ENCODE measurements around the gene ZFP3.
"Not testable (repeated sequence)": the region's sequence is repeated elsewhere in the genome, so short reads cannot be mapped to it uniquely, and the experiment has no call there.

The ZFP3 gene

DNA sequence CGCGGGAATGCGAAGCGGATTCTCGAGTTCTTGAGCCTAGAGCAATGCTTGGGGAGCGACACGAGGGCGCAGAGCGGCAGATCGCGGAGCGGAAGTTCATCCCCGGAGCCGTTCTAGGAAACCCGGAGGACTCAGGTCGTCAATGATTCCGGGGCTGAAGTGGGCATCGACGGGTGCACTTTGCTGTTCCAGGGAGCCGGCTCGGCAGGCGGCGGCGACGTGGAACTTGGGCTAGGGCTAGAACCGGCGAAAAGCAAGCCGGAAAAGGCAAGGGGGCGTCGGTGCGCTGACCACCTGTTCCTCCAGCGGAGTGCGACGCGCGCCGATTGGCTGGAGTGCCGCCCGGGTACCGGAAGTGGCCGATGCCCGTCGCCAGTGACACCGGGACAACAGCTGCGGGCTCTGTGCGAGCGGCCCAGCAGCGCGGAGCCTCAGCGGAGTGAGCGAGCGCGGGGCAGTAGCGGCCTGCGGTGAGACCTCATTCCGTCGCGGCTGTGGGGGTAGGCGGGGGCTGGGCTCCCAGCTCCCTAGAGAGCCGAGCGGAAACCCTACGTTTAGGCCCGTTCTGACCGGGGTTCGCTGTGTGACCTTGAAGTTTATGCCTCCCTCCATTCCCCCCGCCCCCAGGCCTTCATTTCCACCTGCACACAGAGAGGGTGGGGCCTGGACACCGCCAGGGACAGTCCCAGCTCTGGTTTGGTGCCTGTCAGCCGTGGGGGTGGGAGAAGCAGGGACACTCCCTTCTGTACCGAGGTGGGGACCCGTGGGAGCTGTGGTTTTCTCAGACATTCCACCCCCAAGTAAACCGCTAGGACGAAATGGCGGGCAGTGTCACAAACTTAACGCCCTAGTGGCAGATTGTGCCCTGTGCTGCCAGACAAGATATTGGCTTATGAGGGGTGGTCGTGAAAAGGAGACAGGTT is at the start of gene ZFP3:
ZFP3 (plus strand) TSS at position 362 of the 923 bp plus-strand sequence. CDS start 13,038 bp downstream, outside the sequence.
- DNase-seq, result peak; percentile 89

DNA sequence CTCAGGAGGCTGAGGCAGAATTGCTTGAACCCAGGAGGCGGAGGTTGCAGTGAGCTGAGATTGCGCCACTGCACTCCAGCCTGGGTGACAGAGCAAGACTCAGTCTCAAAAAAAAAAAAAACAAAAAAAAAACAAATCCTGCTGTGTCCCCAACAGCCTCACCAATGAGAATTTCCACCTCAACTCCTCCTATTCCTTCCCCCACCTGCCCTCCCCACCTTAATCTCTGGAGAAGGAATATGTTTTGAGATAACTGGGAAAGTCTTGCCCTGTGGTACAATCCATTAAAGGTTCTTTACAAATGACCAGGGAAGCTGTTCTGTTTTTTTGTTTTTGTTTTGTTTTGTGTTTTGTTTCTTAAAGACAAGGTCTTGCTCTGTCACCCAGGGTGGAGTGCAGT is 48.1 kb upstream of the ZFP3 start:
- DNase-seq, result not testable (repeated sequence)

DNA sequence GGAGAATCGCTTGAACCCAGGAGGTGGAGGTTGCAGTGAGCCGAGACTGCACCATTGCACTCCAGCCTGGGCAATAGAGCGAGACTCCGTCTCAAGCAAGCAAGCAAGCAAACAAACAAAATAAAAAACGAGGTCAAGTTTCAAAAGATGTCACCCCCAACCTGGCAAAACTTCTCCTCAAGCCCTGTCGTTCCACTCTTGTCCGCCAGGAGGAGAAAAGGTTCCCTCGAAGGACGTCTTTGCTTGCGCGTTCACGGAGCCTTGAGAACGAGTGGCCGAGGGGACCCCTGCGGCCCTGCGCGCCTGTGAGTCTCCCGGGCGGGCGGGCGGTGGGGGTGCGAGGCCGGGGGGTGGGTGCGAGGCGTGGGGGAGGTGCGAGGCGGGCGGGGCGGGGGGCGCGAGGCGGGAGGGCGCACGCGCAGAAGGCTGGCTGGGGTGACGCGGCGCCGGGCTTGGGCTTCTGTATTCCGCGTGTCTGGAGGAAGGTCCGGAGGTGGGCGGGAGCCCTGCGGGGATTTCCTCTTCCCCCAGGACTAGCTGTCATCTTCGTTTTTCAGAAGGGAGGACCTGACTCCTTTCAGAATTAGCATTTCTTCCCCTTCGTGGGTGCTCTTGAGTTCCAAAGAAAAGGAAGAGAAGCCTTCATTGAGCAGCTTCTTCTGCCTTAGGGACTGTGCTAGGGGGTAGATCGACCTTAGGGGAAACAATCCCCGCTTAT is 46.7 kb upstream of the ZFP3 start:
- peak; percentile 57 for DNase-seq

DNA sequence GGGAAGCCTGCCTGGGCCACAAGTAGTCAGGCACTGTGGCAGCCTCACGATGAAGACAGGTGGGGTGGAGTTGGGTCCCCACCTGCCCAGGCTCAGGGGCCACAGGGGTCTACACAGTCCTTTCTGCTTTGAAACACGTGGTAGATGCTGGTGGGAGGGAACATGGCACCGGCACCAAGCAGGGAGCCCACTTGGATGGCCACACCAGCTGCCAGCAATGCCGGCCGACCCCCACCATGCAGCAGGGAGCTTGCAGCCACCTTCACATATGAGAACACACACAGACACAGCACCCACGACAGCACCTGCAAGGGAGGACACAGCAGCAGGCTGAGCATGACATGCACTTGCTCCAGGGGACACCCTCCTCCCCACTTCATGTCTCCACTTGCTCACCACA is 45.4 kb upstream of the ZFP3 start:
- DNase-seq, result no peak

DNA sequence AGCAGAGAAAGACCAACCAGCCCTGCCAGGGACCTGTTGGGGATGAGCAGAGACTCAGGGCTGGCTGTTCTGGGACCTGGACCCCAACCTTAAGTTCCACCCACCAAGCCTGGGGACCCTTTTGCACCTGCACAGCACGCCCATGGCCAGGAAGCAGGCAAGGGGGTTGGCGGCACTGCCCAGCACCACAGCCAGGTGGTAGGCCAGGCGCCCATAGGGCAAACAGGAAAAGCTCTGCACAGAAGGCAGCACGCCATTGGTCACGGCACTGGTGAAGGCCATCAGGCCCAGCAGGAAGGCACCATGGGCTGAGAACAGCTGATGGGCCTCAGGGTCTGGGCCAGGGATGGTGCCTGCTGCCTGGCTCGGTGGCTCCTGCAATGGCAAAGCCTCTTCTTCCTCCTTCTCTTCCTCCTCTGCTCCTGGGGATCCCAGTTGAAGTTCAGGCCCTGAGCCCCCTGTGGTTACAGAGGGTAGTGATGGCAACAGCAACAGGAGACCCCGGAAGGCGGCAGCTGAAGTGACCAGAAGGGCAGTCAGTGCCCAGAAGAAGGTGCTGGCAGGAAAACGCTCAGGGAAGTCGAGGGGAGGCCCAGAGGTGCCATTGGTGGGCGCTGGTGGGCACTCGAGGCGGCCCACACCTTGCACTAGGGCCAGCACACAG is 44.8 kb upstream of the ZFP3 start:
- no peak for DNase-seq

DNA sequence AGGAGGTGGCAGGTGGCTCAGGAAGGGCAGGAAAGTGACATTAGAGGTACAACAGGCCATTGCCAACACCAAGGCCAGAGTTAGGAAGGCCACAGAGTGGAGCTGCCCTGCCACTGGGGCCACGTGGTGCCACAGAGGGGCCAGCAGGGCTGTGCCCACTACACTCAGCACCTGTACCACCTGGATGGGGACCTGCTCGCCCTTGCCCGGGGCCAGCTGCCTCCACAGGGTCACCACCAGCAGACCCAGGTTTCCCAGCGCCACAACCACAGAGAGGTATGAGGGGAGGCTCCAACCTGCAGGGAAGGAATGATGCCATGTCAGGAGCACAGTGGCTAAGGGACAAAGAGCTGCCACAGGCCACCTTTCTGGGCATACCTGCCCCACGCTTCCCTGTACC is 44.2 kb upstream of the ZFP3 start:
- no peak for DNase-seq

DNA sequence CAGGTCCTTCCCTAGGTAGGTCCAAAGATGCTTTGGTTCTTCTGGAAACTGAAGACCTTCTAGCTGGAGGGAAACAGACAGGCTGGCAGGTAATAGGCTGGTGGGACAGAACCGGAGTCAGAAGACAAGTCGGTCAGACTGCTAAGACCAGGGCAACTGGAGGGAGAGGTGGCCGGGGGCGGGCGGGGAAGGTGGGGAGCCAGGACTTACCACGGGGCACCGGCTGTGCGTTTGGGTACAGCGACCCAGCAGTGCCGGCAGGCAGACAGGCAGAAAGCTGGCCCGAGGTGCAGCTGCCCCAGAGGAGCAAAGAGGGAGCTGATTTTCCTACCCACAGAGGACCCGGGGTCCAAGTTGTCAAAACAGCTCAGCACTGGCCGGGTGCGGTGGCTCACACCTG is 43.6 kb upstream of the ZFP3 start:
- DNase-seq, result no peak

DNA sequence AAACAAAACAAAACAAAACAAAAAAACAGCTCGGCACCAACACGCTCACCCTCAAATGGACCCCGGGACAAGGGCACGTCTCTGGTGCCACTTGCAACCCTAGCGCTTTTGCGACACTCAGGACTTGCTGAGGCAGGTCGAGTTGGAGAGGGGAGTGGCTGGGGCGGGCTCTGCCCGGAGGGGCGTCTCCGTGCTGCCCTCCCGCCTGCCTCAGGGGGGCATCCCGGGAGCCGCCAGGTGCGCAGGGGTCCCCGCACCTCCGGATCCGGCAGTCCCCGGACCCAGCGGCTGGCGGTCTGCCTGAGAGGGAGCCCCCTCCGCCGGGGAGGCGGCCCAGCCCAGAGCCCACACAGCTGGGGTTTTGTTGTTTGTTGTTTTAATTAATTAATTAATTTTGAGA is 43.0 kb upstream of the ZFP3 start, which contains the start of gene SLC52A1:
SLC52A1 (minus strand) TSS at position 112 of the 400 bp plus-strand sequence. CDS start 820 bp downstream, outside the sequence.
- DNase-seq, result no peak

DNA sequence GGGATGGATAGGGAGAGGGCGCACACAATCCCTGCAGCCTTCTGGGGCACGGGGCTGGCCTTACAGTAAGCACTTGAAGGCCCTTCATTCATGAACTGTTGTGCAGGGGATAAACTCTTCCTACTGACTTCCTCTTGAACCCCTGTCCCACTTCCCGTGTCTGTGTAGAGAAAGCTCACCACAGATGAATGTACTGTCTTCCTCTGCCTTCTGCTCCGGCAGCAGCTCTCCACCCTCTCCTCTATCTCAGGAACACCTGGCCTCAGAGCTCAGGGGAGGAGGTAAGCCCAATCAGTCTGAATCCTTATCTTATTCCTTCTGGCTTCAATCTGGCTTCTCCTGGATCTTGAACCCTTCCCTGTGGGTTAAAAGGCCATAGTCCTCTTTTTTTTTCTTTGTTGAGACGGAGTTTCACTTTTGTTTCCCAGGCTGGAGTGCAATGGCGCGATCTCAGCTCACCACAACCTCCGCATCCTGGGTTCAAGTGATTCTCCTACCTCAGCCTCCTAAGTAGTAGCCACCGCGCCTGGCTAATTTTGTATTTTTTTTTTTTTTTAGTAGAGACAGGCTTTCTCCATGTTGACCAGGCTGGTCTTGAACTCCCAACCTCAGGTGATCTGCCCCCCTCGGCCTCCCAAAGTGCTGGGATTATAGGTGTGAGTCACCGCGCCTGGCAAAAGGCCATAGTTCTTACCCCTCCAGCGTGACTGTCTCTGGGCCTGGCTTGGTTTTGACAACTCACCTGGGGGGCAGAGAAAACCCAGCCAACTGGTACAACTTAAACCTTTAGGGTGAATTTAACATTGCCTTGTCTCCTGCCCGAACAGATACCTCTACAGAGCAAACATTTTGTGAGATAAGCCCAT is 35.9 kb upstream of the ZFP3 start:
- no peak for DNase-seq

DNA sequence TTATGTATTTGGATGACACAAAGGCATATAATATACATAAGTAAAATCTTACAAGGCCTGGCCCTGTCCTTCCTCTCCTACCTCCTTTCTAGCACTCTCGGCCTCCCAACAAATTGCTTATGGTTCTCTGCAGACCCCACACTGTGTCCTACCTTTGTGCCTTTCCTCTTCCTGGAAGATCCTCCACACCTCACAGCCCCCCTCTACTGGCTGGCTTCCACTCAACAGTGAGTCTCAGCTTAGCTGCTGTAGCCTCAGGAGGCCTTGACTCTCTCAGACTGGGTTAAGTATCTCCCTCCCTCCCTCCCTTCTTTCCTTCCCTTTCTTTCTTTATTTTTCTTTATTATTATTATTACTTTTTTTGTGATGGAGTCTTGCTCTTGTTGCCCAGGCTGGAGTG is 34.7 kb upstream of the ZFP3 start:
- DNase-seq, result no peak

DNA sequence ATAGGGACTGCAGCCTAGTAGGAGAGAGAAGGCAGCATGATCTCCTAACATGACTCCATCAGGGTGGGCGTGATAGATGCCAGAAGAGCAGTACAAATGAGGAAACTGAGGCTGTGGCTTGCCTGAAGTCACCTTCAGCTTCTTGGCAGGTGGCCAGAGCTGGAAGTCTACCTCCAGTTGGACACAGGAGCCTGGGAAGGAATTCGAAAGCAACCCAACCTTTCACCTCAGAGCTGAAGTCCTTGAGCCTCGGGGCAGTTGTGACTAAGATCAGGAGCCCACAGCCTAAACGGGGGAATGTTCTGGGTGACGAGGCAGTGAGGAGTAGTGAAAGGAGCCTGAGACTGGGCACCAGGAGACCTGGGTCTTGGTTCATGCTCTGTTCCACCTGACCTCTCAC is 33.6 kb upstream of the ZFP3 start:
- no peak for DNase-seq

DNA sequence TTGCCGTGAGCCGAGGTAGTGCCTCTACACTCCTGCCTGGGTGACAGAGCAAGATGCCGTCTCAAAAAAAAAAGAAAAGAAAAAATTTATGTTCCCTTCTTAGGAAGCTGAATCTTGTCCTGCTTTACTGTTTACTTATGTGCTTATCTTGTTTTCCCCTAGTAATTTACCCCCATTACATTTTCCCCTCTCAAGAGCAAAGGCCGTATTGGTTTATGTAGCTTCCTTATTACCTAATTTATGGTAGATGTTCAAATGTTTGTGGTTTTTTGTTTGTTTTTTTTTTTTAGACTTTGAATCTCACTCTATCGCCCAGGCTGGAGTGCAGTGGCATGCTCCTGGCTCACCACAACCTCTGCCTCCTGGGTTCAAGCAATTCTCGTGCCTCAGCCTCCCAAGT is 32.8 kb upstream of the ZFP3 start:
- DNase-seq, result no peak

DNA sequence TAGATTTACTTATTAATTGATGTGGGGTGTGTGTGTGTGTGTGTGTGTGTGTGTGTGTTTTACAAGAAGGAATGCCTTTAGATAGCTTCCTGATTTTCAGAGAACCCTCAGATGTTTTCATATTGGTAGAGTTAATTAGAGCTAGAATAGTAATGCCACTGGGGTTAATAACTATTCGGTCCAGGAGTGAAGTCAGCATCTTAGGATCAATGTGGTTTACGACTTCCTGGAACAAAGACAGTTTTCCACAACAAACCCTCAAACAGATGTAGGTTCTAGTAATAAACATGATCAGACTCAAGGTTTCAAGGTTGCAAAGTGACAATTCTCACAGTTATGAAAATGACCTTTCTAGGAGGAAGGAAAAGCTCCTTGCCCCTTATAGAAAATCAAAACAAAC is 30.8 kb upstream of the ZFP3 start:
- DNase-seq, result no peak

DNA sequence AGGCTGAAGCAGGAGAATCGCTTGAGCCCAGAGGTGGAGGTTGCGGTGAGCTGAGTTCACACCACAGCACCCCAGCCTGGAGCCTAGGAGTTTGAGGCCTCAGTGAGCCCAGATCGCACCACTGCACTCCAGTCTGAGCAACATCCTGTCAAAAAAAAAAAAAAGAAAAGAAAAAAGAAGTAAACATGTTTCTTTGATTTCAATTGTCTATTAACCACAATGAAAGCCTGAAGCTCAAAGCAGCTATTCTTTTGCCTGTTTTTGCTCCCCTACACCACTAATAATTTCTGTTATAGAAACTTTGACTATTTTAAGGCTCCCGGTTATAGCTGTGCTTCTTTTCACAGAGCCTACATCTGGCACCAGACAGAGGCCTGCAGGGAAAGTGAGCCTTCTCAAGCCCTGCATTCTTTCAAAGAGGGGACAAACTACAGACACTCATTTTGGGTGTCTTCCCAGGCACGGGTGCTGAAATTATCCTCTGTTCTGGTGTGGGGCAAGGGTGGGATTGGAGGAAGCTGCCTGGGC is 28.9 kb upstream of the ZFP3 start:
- DNase-seq, result no peak

DNA sequence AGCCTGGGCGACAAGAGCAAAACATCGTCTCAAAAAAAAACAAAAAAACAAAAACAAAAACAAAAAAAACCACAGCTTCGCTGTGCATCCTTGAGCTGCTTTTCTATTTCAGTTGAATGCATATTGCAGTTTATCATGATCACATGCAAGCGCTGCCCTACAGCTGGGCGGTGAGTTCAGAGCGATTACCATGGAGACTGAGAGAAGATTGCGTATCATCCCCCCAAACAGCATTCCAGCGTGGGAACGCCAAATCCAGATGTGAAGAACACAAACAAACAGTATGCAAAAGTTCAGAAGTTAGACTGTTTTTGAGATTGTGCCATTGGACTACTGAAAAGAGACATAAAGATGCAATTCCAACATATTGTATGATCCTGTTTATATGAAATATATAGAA is 28.0 kb upstream of the ZFP3 start:
- no peak for DNase-seq

DNA sequence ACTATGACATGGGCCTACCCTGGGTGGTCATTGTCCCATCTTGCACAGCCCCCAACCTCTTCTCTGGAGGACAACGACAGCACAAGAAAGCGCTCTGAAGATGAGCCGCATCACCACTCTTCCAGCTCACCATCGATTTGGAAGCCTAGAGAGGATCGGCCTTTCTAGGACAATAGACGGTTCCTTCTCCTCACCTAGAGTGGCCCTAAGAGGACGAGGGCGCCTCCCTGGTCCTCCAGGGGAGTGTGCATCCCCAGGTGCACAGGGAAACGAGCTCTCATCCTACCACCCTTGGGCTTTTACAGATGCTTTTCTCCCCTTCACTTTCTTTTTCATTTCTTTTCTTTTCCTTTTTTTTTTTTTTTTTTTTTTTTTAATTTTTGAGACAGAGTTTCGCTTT is 22.7 kb upstream of the ZFP3 start:
- no peak for DNase-seq

DNA sequence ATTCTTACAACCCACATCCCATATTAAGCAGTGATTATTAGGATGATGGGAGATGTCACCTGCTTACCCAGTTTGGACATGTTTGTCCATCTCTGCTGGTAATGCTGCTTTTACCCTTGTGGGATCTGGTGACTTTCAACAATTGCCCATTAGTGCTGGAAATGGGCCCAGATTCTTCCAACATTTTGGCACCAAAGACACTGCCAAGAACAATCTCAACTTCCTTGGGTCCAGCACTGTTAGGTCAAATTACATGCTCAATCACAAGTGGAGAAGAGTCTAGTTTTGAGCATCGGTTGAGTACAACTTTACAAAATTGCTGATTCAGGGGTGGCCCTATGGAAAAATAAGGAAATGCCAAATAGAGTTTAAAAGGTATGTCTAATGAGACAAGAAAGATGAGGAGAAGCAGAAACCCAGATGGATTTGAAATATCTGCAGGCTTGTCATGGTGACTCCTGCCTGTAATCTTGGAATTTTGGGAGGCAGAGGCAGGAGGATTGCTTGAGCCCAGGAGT is 13.0 kb upstream of the ZFP3 start:
- no peak for DNase-seq

DNA sequence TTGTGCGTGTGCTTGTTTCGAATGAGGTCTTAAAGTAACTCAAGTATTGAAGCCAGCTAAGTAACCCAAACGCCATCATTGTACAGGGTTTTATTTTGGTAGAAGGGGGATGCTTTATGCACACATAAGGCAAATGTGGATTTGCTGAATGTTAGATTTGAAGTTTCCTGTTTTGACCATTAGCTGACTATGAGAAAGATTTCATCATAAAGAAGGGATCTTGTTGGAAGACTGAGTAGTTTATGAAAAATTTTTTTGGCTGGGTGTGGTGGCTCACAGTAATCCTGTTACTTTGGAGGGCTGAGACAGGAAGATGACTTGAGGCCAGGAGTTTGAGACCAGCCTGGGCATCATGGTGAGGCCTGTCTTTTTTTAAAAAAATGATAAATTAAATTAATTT is 10.0 kb upstream of the ZFP3 start:
- DNase-seq, result no peak

DNA sequence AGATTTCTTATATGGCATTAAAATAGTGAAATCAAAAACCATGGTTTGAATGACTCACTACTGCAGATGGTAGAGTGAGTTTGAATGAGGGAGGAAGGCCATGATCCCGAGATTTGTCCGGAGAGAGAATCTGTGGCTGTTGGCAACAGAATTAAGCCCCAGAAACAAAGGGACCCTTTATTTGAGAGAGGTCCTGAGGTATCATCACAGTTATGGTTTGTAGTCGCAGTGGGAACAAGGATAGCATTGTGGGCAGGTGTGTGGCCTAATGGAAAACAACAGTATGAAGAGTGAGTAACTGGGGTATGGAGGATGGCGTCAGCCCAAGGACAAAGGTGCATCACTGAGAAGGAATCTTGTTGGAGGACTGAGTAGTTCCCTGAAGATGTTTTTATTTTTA is 8.5 kb upstream of the ZFP3 start:
- DNase-seq, result no peak

DNA sequence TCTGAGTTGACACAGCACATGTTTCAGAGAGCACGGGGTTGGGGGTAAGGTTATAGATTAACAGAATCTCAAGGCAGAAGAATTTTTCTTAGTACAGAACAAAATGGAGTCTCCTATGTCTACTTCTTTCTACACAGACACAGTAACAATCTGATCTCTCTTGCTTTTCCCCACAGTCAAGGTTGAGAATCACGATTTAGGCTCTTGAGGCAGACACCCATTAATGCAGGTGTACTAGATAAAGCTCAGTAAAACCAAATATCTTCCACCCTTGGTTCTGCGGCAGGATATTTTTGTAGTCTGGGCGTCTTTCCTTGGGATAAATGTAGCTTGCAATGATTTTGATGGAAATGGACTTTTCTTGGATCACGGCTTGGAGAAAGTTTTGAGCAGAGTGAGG is 2.8 kb upstream of the ZFP3 start:
- DNase-seq, result not testable (repeated sequence)

DNA sequence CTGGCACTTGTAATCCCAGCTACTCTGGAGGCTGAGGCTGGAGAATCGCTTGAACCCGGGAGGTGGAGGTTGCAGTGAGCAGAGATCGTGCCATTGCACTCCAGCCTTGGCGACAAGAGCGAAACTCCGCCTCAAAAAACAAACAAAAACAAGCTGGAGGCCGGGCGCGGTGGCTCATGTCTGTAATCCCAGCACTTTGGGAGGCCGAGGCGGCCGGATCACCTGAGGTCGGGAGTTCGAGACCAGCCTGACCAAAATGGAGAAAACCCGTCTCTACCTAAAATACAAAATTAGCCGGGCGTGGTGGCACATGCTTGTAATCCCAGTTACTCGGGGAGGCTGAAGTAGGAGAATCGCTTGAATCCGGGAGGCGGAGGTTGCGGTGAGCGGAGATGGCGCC is 992 bp upstream of the ZFP3 start:
- not testable (repeated sequence) for DNase-seq

DNA sequence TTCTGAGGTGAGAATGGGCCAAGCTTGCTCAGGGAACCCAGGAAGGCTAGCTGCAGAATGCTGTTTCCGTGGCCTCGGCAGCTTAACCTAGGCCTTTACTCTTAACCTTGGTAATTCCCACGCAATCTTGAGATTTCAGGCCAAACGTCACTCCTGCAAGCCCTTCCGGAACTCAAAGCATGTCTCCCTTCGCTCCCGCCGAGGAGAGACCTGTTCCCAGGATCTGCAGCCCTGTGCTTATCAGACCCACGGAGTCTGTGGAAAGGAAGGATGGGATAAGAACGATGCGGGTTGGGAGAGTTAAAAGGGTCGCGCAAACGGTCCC is 524 bp upstream of the ZFP3 start:
- no peak for DNase-seq

All from NCI-H510A treated with DMSO at 0.1 percent for 48 hours (cell line).